ENCODE data around the gene HHIPL1.

The HHIPL1 gene

DNA sequence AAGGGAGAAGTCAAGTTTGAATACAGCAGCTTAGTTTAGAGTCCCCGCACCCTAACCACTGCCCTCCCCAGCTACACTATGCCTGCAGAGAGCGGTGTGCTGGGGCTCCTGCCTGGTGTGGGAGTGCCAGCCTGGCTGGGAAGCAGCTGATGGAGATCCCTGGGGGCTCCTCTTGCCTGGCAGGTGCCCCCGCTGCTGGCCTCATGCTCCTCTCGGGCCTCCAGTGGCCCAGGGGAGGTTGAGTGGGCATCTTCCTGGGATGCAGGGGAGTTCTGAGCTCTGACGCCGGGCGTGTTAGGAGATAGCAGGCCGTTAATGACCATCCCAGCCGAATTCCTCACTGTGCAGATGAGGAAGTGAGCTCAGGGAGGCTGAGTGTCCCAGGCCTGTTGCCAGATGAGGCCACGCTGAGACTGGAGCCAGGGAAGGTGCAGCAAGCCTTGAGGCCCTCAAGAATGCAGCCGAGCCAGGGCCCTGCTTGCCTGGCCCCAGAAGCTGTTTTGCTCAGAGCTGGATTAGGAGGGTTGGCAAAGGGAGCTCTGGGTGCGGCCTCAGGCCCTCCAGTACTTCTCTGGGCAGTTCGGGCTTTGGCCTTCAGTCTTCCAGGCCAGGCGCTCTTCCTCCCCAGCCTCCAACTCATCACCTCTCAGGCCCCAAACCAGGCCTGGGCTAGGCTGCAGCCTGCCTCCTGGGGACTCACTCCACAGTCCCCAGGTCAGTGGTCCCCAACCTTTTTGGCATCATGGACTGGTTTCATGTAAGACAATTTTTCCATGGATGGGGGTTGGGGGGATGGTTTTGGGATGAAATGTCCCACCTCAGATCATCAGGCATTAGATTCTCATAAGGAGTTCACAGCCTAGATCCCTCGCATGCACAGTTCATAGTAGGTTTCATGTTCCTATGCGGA, 32.6 kb downstream of the HHIPL1 start:
- DNase-seq, result no peak

DNA sequence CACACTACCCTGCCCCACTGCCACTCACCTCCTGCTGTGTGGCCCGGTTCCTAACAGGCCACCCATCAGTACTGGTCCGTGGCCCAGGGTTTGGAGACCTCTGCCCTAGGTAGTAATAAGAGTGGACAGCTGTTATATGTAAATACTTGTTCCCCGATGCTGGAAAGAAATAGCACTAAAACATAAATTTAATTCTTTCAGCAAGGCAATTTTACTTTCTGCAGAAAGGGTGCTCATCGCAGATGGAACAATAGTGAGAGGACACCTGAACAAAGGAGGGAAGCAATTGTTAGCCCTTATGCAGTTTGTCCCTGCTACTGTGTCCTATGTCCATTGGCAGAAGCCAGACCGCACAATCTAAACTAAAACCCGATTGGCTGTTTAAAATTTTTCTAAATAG, 33.3 kb downstream of the HHIPL1 start:
- no peak for DNase-seq

DNA sequence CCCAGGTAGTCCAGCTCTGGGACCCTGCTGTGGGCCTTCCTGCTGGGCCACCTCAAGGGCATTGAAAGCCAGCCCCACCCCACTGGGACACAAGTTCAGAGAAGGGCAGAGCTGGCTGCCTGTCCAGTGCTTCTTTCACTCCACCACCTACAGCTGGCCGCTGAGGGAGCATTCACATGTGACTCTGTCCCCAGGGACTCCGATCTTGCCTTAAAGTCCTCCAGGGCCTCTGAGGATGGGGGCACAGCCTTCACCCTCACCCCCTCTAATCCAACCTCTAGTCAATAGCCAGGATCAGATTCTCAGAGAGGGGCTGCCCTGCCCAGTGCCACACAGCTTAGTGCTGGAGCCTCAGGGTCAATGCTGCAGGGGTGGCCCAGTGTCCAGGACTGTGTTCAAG, 34.2 kb downstream of the HHIPL1 start:
- DNase-seq, result no peak

DNA sequence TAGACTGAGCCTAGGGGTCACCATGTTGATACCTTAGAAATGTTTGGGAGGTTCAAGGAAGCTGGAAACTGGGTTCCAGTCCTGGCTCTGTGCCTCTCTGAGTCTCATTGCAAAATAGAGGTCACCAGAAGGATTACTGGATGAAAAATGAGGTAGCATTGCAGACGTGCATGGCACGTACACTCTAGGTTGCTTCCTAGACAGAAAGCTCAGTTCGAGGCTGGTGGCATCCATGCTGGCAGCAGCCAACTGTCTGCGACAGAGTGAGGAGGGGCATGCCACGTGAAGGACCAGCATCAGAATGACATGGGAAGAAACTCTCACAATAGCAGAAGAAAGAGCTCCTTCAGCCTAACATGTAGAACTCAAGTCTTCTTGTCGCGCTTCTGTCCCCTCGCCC, 34.6 kb downstream of the HHIPL1 start:
- no peak for DNase-seq

DNA sequence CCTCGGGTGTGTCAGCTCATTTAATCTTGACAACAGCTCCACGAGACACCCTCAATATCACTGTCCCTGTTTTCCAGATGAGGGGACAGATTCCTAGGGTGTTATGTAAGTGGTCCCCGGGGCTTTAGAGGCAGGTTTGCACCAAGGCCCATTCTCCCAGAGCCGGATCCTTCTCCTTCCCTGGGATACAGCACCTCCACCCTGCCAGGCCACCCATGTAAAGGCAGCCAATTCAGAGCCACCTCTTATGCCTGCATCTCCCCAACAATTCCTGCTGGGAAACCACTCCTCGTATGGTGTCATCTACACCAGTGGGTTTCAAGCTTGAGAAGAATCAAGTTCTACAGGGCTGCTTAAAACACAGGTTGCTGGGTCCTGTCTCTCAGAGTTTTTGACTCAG, 35.1 kb downstream of the HHIPL1 start:
- DNase-seq, result no peak

DNA sequence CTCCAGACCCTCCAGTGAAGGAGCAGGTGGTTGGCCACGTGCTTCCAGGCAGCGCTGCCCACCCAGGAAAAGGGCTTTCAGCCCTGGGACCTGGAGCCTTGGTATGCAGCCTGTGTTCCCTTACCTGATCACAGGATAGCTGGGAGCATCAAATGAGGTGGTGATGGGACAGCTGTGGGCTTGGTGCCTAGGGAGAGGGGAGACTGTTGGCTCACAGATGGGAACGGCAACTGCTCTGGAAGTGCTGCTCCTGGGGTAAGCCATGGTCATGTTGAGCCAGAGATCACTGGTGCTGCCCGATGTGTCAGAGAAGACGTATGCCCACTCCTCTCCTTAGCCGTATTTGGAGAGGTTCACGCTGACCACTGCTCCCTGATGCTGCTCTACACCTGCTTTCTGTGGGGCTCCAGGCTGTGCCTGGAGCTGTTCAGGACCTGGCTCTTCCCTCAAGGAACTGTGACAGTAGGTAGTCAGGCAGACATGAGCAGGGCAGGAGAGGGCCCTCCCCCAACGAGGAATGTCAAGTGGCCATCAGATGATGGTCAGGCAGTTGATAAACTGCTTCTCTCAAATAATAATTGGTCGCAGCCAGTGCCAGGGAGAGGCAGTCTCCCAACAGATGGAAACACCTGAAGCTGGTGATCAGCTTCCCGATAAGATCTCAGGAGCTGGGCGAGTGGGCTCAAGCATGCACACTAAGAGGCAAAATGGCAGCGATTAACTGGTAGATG, 36.3 kb downstream of the HHIPL1 start:
- peak in 1 of 2 experiments; percentile 22 for DNase-seq

DNA sequence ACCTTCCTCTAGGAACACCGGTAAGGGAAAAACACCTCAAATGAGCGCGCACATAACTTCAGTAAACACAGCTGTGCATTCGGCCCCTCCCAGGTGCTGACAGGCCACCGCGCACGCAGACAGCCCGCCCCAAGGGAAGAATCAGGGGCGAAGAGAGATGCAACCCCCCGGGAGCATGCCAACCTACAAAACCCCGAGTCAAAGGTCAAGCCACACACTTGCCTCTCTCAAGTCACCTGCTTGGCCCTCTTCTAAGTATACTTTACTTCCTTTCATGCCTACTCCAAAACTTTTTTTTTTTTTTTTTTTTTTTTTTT, 36.9 kb downstream of the HHIPL1 start:
- DNase-seq, result no peak

DNA sequence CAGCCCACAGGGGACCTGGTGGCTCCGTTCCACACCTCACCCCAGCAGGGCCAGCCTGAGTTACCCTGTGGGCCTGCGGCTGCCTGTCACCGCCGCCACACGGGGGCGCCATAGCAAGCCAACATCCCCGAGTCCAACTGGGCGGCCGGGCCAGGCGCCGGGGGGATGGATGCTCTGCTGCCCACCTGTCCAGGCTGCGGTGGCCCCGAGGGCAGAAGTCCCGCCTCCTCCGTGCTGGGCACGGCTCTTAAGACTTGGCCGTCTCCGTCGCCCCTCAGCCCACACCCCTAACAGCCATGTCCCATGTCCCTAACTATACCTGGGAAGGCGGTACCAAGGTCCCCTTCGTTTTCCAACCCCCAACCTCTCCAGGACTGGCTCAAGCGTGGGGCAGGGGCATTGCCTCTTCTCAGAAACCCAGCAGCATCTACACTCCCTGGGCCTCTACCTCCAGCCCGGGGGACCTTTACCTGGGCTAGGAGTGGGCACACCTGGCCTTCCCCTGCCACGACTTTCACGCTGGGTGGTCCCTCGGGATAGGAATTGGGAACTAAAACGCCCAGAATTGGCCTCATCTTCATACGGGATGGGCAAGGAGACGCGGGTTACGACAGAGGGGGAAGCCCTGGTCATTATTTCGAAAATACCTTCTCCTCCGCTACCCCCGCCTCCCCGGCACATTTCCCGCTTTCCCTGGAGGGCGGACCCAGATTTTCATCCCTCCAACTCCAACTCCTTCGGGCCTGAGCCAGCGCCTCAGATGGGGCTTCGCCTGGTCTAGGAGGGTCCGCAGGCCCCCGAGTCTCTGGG, 38.1 kb downstream of the HHIPL1 start:
- DNase-seq, result peak; percentile 72 to 79

DNA sequence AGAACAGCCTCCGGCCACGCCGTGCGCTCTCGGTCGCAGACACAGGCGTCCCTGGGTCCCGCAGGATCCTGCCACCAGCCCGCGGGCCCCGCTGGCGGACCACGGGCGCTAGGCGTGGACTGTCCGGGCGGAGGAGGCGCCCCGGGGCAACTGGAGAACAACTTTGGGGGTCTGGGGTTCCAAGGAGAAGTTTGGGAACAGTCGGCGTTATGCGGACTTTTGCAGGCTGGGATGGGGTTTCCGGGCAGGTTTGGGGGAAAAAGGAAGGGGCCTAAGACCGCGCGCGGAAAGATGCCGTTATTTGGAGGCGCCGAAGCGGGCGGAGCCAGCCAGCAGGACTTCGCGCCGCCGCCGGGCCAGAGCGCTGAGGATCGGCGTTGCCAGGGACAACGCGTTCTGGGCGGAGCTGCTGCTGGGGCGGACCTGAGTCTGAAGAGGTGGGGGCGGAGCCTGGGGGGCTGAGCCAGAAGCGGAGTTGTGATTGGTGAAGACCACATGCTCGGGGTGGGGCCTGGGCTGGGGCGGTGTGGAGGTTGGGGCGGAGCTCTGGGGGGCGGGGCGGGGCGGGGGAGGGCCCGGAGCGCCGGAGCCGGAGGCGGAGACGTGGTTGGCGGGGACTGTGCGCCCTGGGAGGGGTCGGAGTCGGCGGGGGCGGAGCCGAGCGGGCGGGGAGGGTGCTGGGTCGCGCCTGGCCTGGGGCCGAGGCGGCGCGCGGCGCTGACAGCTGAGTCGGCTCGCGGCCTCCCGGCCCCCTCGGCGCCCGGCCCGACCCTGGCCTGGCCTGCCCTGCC, 38.9 kb downstream of the HHIPL1 start, which contains the start of gene CYP46A1:
CYP46A1 (plus strand) TSS at position 680 of the 791 bp plus-strand sequence. CDS start 120 bp downstream, outside the sequence.
- DNase-seq, result peak; percentile 96 to 99

DNA sequence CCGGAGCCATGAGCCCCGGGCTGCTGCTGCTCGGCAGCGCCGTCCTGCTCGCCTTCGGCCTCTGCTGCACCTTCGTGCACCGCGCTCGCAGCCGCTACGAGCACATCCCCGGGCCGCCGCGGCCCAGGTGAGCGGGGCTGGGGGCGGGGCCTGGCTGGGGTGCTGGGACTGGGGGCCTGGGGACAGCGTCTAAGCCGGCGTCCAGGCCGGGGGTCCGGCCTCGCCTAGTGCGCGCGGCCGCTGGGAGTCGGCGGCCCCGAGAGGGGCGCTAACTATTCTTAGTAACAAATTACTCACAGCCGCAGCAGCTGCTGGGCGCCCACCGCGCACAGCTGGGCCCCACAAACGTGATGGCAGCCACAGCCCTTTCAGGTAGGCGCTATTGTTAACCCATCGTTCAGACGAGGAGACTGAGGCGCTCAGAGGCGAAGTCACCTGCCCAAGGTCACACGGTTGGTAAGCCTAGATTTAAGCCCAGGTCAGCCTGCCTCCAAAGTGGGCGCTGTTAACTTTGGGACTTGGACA, 39.5 kb downstream of the HHIPL1 start:
- DNase-seq, result no peak

DNA sequence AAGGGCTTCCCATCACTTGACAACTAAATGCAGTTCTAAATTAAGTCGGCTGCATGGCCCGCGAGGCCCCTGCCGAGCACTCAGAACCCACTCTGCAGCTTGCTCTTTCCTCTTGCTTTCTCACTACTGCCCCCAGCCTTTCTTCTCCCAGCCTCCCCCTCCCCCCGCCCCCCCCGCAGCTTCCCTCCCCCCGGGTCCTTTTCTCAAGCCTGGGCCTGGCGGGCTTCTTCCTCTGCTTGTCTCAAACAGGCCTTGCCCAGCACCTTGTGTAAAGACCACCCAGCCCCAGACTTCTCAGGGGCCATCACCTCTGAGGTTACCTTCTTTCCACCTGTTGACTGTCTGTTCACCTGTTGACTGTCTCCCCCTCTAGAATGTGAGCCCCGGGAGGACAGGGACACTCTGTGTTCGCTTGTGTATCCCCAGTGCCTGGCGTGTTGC, 40.2 kb downstream of the HHIPL1 start:
- DNase-seq, result no peak

DNA sequence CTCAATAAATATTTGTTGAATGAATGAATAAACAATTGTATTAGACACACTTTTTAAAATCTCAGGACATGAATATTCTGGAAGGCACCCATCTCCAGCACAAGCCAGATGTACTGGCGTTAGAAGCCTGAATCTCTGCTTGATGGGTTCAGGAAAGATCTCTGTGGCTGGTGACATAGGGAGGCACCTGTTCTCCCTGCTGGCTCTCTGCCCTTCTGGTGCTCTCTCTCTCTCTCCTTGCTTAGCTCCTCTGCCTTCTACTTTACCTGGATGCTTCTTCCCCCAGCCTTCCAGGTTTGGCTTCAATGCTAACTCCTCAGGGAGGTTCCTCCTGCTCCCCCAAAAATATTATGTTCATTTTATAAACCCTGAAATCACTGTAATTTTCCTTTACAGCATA, 40.7 kb downstream of the HHIPL1 start:
- DNase-seq, result no peak

DNA sequence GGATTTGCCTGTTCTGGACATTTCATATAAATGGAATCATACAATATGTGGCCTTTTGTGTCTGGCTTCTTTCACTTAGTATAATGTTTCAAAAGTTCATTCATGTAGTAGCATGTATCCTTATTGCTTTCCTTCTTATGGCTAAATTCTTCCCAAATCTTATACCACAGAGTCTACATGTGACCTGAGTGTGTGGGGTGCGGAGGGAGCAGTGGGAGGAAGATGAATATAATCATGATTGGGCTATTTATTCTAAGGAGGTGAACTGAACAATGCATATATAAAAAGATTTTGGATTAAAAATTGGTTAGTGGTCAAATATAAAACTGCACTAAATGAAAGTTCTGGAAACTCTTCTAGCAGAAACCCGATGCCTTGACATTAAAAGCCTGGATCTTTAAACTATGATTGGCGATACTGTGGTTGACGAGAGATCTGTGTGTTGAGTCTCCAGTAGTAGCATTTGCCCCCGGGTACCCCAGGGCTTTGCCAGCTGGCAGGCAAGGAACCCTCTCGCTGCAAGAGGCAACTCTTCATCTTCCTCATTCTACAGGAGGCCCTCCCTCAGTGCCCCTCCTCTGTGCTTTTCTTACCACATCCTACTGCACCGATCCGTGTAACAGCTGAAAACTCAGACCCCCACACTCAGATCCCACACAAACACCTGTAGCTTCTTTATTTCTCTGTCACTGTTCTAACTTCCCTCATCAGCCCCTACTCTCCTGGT, 41.8 kb downstream of the HHIPL1 start:
- no peak for DNase-seq

DNA sequence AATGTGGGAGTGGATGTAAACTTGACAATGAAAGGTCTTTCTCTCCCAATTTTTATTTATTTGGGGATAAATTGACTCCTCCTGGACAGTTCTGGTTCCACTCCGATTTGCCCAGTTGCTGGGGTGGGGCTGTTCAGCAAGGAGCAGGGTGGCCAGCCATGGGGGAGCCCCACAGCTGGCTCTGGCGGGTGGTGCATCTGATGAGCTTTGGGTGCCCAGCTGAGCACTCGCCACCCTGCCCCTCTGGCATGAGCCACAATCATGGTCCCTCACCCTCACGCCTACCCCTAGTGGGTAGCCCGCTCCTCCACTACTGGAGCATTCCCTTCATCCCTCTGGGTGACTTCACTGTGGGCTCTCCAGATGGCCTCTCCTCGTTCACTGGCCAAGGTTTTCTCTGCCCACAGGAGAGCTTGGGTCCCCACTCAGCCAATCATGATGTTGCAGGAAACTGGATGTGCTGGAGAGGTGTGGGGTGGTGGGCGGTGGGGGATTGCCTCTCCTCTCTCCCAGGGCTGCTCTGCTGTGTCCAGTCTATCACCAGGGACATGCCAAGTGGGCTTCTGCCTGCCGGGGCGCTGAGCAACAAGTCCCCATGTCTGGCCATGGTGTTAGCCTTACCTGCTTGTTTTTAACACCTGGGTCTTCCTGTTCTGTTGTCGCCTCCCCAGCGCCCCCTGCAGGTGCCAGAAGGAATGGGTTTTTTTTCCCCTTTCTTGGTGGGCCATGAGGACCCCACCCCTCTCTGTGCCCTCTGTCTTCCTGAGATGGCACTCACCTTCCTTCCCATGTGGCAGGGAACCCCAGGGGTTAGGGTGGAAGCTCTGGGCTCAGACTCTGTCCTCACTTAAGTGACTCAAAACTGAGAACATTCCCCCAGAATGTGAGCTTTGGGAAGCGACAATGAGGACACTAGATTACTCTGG, 42.6 kb downstream of the HHIPL1 start:
- no peak for DNase-seq

DNA sequence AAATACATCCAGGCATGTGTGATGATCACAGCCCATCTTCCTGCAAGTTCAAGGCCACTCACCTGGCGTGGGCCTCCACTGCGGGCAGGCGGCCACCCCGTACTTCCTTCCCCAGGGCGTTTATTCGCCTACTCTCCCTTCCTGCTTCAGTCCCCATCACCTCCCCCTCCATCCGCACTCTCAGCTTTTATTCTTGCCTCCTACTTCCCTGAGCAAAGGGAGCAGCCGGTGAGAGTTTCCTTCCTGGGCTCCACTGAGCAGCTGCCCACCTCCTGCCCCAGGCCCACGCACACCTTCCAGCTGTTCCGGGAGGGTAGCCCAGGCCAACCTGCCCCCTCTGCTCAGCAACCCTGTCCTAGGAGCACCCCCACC, 43.3 kb downstream of the HHIPL1 start:
- no peak for DNase-seq

DNA sequence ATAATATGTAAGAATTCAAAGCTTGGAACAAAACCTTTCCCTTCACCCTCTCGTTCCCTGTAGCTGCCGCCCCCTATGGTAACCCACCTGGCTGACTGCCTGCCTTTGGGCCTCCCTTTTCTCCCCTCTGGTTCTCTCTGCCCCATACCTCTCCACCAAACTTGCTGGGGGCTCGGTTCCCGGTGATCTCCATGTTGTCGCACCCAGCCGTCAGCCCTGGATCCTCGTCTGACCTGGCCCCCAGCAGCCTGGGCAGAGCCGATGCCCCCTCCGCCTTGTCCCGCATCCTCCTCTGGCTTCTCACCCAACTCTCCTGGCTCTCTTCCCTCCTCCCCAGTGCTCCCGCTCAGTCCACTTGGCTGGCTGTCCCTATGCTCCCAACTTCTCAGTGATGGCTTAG, 43.7 kb downstream of the HHIPL1 start:
- DNase-seq, result no peak

DNA sequence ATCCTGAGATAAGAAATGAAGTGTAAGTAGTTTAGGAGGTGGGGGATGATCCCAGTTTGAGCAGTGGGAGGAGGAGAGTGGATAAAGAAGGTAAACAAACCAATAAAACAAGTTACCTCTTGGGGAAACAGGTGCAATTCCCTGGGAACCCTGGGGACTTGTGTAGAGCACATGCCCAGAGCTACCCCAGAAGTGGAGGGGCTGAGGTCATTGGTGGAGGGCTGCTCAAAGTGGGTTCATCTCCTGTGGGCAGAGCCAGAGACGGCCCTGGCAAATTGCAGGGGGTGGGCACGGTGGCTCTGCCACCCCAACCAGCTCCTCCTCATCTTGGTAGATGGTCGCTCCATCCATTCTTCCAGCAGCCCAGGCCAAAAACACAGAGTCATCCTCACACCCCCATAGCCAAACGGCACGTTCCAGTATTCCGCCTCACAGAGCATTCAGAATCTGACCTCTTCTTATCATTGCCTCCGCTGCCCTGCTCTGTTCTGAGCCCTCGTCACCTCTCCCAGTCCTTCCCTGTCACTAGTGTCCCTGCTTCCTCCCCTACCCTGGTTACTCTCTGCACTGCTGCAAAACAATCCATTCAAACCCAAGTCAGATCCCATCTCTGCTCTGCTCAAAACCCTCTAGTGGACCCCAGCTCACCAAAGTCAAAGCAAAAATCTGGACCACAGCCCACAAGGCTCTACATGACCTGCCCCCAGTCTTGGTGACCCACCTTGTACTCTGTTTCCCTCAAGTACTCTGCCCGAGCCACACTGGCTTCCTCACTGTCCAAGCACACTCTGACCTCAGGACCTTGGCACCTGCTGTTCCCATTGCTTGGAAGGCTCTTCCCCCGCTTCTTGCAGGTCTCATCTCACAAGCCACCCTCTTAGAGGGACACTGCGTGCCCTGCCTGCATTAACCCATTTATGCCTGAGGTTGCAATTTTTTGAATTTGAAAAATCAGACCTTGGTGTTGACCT, 44.6 kb downstream of the HHIPL1 start:
- DNase-seq, result no peak

DNA sequence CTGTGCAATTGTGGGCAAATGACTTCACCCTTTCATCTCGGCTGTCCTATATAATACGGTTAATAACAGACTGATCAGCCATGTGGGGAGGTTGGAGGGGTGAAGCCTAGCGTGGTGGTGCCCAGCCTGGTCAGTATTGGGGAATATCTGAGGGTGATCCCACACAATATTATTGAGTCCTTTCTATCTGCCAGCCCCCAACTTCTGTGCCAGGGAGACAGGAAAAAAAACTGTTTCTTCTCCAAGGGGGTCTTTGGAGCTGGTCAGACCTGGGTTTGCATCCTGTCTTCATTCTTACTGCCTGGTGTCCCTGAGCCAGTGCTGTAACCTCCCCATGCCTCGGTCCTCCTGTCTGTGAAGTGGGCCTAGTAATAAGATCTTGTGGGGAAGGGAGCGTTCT, 45.7 kb downstream of the HHIPL1 start:
- DNase-seq, result no peak
